ENCODE data around the gene ALOX12B. TPM values are rescaled to one million over a fixed set of nuclear protein-coding genes. Genes with fewer than 3 reads are reported as not detected.

Gene ALOX12B
- polyA plus RNA-seq, 1 donor from 2014 or later, result 0.41 TPM

DNA sequence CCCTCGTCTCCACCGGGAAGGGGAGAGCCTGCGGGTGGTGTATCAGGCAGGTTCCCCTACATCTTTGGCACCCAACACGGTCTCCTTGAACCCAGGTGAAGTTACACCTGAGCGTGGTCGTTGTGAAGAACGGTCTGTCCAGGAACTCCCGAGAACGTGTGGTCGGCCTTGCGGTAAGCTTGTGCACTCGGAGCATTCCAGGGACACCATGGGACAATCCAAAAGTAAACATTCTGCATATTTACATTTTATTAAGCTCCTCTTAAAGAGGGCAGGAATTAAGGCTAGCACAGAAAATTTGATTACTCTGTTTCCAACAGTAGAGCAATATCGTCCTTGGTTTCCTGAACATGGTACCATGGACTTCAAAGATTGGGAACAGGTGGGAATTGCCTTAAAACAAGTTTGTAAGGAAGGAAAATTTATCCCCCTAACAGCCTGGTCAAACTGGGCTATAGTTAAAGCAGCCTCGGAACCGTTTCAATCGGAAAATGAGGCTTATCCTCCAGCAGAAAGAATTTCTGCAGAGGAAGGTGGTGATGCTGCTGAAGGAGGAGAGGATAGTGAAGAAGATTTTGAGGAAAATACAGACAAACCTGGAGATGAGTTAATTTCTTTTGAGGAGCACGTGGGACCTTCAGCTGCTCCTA, 30.4 kb downstream of the ALOX12B start:
- Mint-ChIP-seq H3K27me3 (peaks cover 19% of the 10 kb centered on the region), H3K27ac (peak overlapping the region in 2 of 3 donors; percentile 28 to 49), H3K4me3 (peak overlapping the region in 1 of 4 donors; percentile 3), H3K4me1 (peaks cover 13 to 29% (median 20%) of the 10 kb centered on the region in 3 donors), H3K36me3 (no peaks in the 10 kb centered on the region), H3K9me3 (no peaks in the 10 kb centered on the region)

DNA sequence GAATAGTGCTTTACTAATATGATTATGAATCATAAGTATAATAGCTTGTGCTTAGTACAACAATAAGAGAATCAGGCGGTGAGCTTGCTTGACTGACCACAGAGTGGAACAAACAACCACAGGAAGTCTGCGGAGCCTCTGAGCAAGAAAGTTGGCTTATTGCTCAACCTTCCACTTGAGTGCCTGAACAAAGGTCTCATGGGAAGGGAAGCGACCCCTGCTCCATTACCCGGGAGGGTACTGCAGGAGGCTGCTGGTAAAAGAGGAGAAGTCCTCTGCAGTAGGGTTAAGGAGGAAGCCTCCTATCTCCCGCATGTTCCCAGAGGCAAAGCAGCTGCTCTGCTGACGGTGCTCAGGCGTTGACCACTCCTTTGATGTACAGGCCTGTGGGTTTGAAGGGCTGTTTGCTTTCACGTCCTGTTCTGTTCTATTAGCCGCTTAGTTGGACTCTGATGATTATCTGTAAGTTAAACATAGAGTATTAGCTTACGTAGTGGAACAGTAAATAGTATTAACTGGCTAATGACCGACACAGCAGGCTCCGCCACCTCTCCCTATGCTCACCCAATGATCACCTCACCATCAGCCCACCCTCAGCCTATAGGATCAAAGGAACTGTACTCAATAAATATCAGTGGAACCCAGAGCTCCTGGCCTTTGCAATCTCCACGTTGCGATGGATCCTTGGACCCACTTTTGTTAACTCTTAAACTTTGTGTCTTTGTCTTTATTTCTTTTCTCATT, 31.1 kb downstream of the ALOX12B start:
- Mint-ChIP-seq H3K4me3 (peak overlapping the region in 2 of 4 donors; percentile 33 to 41), H3K9me3 (no peaks in the 10 kb centered on the region)

DNA sequence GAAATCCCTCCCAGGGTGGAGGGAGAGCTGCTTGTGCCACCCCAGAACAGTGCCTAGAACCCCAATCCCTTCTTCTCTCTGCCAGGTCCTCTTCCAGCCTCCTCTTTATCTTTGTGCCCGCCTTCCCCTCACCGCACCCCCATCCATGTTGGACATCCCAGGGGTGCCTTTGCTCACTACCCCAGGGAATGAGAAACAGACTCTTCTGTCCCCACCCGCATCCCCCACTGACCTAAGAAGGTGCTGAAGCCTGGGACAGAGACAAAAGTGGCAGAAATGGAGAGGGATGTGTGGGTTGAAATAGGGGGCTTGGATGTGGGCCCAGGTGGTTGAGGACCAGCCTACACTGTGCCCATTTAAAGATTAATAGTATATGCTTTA, 31.7 kb downstream of the ALOX12B start:
- Mint-ChIP-seq H3K36me3 (no peaks in the 10 kb centered on the region), H3K4me3 (peak overlapping the region in 1 of 4 donors; percentile 33), H3K9me3 (no peaks in the 10 kb centered on the region), H3K27ac (peak overlapping the region in 2 of 3 donors; percentile 51 to 71), H3K4me1 (peaks cover 13 to 29% (median 20%) of the 10 kb centered on the region in 3 donors), H3K27me3 (peaks cover 13% of the 10 kb centered on the region)

More for the DNA sequence above, 31.1 kb downstream of the ALOX12B start:
- Mint-ChIP-seq H3K27ac (peak overlapping the region in 2 of 3 donors; percentile 30 to 51), H3K36me3 (no peaks in the 10 kb centered on the region), H3K27me3 (peaks cover 14% of the 10 kb centered on the region), H3K4me1 (peaks cover 13 to 29% (median 20%) of the 10 kb centered on the region in 3 donors)

DNA sequence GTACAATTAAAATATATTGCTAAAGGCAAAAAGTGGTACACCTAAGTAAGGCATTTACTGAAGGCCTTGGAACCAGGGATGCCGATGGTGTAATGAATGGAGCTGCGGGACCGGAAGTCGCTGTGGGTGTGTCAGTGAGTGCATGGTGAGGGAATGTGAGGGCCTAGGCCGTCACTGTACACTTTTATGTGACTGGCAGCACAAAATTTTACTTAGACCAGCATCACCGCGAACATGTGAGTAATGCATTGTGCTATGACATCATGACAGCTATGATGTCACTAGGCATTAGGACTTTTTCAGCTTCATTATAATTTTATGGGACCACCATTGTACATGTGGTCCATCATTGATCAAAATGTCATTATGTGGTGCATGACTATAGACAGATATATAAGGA, 33.9 kb downstream of the ALOX12B start:
- H3K9me3 Mint-ChIP-seq, result no peaks in the 10 kb centered on the region
- peak overlapping the region in 1 of 4 donors; percentile 30 for H3K4me3 Mint-ChIP-seq
- peaks cover 13 to 24% (median 20%) of the 10 kb centered on the region in 3 donors for H3K4me1 Mint-ChIP-seq
- peaks cover 3% of the 10 kb centered on the region for H3K27me3 Mint-ChIP-seq
- H3K36me3 Mint-ChIP-seq, result no peaks in the 10 kb centered on the region
- H3K27ac Mint-ChIP-seq, result no peak overlapping the region

DNA sequence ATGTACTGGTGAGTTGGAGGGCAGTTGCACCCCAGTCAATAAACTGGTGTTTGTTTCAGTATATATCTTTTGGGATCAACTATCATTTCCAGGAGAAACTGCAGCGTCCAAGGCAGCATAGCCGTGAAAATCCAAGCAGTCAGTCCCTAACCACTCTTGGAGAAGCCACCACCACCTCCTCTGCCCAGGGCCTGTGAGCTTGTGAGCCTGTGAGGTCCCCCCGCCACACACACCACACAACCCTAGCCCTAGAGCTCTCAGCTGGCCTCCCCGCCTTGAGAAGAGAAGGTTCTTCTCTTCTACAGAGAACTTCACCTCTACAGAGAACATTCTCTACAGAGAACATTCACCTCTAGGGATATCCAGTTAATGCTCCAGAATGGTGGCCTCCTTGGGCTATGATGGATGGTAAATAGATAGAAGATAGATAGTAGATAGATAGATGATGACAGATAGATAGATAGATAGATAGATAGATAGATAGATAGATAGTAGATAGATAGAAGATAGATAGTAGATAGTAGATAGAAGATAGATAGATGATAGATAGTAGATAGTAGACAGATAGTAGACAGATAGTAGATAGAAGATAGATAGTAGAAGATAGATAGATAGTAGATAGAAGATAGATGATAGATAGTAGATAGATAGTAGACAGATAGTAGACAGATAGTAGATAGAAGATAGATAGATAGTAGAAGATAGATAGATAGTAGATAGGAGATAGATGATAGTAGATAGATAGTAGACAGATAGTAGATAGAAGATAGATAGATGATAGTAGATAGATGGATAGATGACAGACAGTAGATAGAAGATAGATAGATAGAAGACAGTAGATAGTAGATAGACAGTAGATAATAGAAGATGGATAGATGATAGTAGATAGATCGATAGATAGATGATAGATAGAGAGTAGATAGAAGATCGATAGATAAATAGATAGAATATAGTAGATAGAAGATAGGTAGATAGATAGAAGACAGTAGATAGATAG, 35.0 kb downstream of the ALOX12B start:
- Mint-ChIP-seq H3K27ac (no peak overlapping the region), H3K9me3 (no peaks in the 10 kb centered on the region), H3K27me3 (peaks cover 3% of the 10 kb centered on the region), H3K4me3 (no peak overlapping the region), H3K36me3 (no peaks in the 10 kb centered on the region), H3K4me1 (peaks cover 11 to 20% (median 19%) of the 10 kb centered on the region in 3 donors)

DNA sequence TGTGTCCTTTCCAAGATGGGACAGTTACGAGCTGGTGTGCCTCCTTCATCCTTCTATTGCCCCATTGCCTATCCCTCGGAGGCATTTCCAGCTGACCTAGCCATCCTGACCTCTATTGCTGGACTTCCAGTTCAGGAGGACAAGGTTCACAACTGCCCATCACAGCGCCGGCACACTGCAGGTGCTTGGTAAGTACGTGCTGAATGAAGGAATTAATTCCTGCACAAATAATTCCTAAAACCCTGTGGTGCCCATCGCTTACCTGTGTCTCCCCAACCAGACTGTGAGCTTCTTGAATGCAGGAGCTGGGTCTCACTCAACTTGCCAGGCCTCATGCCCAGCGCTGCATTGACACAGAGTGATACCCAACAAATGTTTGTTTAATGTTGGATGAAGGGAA, 35.7 kb downstream of the ALOX12B start:
- H3K27ac Mint-ChIP-seq, result peak overlapping the region in 1 of 3 donors; percentile 27
- no peaks in the 10 kb centered on the region for H3K9me3 Mint-ChIP-seq
- H3K4me1 Mint-ChIP-seq, result peaks cover 9 to 16% (median 12%) of the 10 kb centered on the region in 3 donors
- no peak overlapping the region for H3K4me3 Mint-ChIP-seq
- no peaks in the 10 kb centered on the region for H3K27me3 Mint-ChIP-seq
- no peaks in the 10 kb centered on the region for H3K36me3 Mint-ChIP-seq

DNA sequence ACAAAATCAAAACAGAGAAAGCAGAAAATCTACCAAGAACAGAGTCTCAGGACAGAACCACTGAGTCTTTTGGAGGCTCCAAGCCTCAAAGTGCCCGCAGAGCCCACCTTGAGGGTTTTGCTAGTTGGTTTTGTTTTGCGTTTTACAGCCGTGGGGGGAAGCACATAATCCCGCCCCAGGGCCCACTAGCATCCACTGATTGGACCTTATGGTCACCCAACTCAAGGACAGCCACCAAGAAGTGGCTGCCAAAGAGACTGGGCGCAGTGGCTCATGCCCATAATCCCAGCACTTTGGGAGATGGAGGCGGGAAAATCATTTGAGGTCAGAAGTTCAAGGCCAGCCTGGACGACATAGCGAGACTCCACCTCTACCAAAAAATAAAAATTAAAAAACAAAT, 38.8 kb downstream of the ALOX12B start:
- Mint-ChIP-seq H3K27ac (no peak overlapping the region), H3K36me3 (no peaks in the 10 kb centered on the region), H3K27me3 (peaks cover 8% of the 10 kb centered on the region)

DNA sequence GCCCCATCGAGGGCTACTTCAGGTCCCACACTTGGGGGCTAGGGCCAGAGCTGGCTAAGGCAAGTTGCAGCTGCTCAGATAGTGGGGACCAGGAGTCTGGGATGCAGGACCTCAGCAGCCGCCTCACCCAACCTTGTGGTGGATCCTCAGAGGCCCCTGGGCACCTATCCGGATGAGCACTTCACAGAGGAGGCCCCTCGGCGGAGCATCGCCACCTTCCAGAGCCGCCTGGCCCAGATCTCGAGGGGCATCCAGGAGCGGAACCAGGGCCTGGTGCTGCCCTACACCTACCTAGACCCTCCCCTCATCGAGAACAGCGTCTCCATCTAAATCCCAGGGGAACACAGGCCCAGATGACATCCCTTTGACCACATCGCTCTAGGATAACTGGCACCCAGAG, 39.3 kb downstream of the ALOX12B start:
- Mint-ChIP-seq H3K27ac (no peak overlapping the region), H3K36me3 (no peaks in the 10 kb centered on the region), H3K4me1 (no peaks in the 10 kb centered on the region), H3K27me3 (peaks cover 8% of the 10 kb centered on the region), H3K4me3 (no peak overlapping the region), H3K9me3 (no peaks in the 10 kb centered on the region)

More for the DNA sequence above, 38.8 kb downstream of the ALOX12B start:
- Mint-ChIP-seq H3K4me3 (no peak overlapping the region), H3K9me3 (no peaks in the 10 kb centered on the region), H3K4me1 (no peaks in the 10 kb centered on the region)

DNA sequence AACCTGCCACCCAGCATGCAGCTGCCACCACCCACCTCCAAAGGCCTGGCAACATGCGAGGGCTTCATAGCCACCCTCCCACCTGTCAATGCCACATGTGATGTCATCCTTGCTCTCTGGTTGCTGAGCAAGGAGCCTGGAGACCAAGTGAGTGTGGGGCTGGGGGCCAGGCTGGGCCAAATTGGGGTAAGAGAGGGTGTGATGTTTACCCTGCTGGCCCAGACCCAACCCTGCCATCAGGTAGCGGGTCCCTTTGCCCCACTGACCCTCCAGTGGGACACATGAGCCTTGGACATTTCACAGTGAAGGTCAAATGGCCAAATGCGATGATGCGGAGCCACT, 39.8 kb downstream of the ALOX12B start:
- H3K36me3 Mint-ChIP-seq, result no peaks in the 10 kb centered on the region
- no peak overlapping the region for H3K27ac Mint-ChIP-seq
- H3K27me3 Mint-ChIP-seq, result peaks cover 8% of the 10 kb centered on the region
- no peaks in the 10 kb centered on the region for H3K4me1 Mint-ChIP-seq
- H3K9me3 Mint-ChIP-seq, result no peaks in the 10 kb centered on the region
- H3K4me3 Mint-ChIP-seq, result no peak overlapping the region

DNA sequence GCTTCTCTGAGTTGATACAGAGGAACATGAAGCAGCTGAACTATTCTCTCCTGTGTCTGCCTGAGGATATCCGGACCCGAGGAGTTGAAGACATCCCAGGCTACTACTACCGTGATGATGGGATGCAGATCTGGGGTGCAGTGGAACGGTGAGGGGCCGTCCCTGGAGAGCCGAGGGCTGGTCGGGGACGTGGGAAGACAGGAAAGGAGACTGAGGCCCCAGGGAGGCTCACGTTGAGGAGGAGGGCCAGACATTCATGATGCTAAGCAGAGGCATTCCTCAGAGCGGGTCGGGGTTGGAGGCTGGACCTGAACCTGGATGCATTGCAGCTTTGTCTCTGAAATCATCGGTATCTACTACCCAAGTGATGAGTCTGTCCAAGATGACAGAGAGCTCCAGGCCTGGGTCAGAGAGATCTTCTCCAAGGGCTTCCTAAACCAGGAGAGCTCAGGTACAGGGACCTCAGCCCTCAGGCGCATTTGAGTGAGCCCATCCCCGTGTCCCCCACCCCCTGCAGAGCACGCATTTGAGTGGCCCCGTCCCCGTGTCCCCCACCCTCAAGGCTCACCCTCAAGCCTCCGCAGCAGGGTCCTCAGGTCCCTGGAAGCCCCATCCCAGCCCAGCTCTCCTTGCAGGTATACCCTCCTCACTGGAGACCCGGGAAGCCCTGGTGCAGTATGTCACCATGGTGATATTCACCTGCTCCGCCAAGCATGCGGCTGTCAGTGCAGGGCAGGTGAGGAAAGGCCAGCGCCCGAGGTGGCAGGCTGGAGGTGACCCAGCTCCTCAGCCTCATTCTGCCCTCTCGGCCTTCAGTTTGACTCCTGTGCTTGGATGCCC, 40.4 kb downstream of the ALOX12B start:
- no peak overlapping the region for H3K27ac Mint-ChIP-seq
- no peaks in the 10 kb centered on the region for H3K9me3 Mint-ChIP-seq
- H3K36me3 Mint-ChIP-seq, result no peaks in the 10 kb centered on the region
- H3K4me1 Mint-ChIP-seq, result peaks cover 0 to 1% (median 0%) of the 10 kb centered on the region in 3 donors
- H3K27me3 Mint-ChIP-seq, result peaks cover 8% of the 10 kb centered on the region
- no peak overlapping the region for H3K4me3 Mint-ChIP-seq

DNA sequence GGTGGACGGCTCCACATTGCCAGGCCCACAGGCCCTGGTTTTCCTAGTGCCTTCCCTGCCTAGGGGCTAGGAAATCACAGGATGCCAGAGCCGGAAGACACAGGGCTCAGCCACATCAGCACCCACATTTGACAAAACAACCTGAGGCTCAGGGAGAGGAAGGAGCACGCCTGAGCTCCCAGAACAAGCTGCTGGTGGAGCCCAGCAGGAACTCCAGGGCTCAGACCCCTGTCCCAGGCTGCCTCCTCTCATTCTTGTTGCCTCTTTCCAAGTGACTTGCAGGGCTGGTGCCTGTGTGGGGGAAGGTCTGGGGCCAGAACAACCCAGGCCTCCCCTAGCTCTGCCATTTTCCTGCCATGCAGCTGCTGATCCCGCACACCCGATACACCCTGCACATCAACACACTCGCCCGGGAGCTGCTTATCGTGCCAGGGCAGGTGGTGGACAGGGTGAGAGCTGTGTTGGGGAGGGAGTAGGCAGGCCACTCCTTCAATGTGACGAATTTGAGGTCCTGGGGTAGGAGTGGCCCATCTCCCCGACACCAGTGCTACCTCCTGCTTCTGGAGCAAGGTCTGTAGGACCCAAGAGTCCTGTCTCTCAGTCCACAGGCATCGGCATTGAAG, 41.1 kb downstream of the ALOX12B start:
- no peak overlapping the region for H3K27ac Mint-ChIP-seq
- H3K36me3 Mint-ChIP-seq, result no peaks in the 10 kb centered on the region
- peaks cover 8% of the 10 kb centered on the region for H3K27me3 Mint-ChIP-seq
- no peak overlapping the region for H3K4me3 Mint-ChIP-seq
- H3K4me1 Mint-ChIP-seq, result peaks cover 0 to 2% (median 1%) of the 10 kb centered on the region in 3 donors
- H3K9me3 Mint-ChIP-seq, result no peaks in the 10 kb centered on the region

DNA sequence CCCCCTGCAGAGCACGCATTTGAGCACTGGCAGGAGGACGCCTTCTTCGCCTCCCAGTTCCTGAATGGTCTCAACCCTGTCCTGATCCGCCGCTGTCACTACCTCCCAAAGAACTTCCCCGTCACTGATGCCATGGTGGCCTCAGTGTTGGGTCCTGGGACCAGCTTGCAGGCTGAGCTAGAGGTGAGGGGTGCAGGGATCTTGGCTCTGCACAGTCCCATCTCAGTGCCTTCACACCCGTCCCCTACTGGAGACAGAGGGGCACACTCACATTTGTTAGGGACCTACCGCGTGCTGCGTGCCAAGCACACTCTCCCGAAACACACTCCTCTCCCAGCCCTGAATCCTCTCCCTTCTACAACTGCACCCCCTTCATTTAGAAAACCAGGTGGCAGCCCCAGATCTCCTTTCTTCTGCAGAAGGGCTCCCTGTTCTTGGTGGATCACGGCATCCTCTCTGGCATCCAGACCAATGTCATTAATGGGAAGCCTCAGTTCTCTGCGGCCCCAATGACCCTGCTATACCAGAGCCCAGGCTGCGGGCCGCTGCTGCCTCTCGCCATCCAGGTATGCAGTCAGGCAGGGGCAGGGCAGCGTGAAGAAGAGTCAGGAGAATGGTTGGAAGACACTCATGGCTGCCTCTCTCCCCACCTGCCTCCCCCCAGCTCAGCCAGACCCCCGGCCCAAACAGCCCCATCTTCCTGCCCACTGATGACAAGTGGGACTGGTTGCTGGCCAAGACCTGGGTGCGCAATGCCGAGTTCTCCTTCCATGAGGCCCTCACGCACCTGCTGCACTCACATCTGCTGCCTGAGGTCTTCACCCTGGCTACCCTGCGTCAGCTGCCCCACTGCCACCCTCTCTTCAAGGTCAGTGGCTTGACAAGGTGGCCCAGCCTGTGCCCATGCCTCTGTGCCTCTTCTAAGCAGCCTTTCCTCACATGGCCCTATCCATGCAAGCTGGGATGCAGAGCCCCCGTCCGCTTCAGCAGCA, 42.4 kb downstream of the ALOX12B start:
- Mint-ChIP-seq H3K9me3 (no peaks in the 10 kb centered on the region), H3K4me1 (peaks cover 0 to 5% (median 1%) of the 10 kb centered on the region in 3 donors), H3K36me3 (no peaks in the 10 kb centered on the region), H3K27ac (no peak overlapping the region), H3K4me3 (no peak overlapping the region), H3K27me3 (peaks cover 11% of the 10 kb centered on the region)

DNA sequence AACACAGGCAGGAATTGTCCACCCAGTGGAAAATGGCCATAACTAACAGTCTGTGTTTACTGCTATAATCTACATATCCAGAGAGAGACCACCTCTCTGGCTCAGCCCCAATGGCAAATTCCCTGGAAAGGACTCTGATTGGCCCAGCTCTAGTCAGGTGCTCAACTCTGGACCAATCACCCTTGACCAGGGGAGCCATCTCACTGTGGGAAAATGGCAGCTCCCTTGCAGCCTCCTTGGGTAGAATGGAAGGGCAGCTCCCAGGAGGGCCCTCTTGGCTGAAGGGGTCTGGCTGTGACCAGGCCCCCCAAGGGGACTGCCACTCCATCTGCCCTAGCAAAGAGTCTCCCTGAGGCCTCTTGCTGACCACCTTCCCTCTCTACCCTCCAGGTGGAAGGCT, 45.5 kb downstream of the ALOX12B start:
- Mint-ChIP-seq H3K36me3 (no peaks in the 10 kb centered on the region), H3K9me3 (peaks cover 0 to 6% (median 0%) of the 10 kb centered on the region in 3 donors), H3K4me3 (no peak overlapping the region), H3K4me1 (peaks cover 0 to 5% (median 1%) of the 10 kb centered on the region in 3 donors), H3K27ac (peak overlapping the region in 1 of 3 donors; percentile 36), H3K27me3 (peaks cover 27% of the 10 kb centered on the region)

All from IgD-negative memory B cell (primary cell).